Stomach (tissue), 4 donors: ENCODE measurements around the gene ABAT.

ENCODE experiments used
- CTCF ChIP-seq, 7 experiments: fragments of 450-650 bp in 4 of 7; fragments of 200-600 bp in 3 of 7; sonication (generic) in 3 of 7; IDR thresholded peaks; one replicate each; pipeline ENCODE4 v1.5.1; 2016 to 2019; ENCODE audit warnings: antibody characterized with exemption in 7 of 7, control low read depth in 2 of 7, mild to moderate bottlenecking in 1 of 7
- POLR2A ChIP-seq, 4 donors: fragments of 450-650 bp; IDR thresholded peaks; one replicate each; pipeline ENCODE4 v1.6.1; 2016; ENCODE audit warnings: antibody characterized with exemption in 4 of 4, control low read depth in 2 of 4, mild to moderate bottlenecking in 1 of 4, moderate library complexity in 1 of 4
- POLR2AphosphoS5 ChIP-seq, 3 donors: sonication (generic); formaldehyde crosslinking; IDR thresholded peaks; one replicate each; pipeline ENCODE4 v1.6.1; 2016; ENCODE audit warnings: antibody characterized with exemption in 3 of 3

- TF ChIP-seq CTCF (IDR thresholded peaks at IDR 0.05) (no peak), POLR2AphosphoS5 (IDR thresholded peaks at IDR 0.05) (no peak), POLR2A (IDR thresholded peaks at IDR 0.05) (no peak)
Observed at GRCh38 chr16:8675183-8676159, 1.1 kb downstream of the ABAT start.
